Jurkat, Clone E6-1 (cell line): ENCODE measurements around the gene CENPH.
"Not testable (repeated sequence)": the region's sequence is repeated elsewhere in the genome, so short reads cannot be mapped to it uniquely, and the experiment has no call there.

Source experiments
- DNase-seq: peaks from one replicate; pipeline ENCODE4 v3.0.0-alpha.2; 2011; ENCODE audit warnings: low read depth, low spot score
- H3K4me3 ChIP-seq: 2 replicates; pipeline ENCODE4 v1.5.1; 2011; ENCODE audit warnings: mild to moderate bottlenecking, low read length, control low read depth, moderate library complexity

The CENPH gene

DNA sequence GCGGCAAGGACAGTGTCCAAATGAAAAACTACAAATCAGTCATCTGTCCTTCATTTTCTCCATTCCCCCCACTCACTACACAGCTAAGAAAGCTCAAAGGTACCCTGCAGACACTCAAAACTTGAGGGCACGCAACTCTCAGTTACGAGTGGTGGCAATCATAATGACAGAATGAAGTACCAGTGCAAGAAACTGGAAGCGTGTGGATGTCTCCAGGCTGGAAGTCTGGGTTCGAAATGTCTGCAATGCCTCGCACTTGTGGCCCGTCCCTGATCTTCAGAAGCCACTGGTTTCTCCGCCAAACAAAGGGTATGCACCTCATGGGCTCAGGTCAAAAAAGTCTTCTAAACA is 597 bp upstream of the CENPH start:
- no peak for DNase-seq
- H3K4me3 ChIP-seq: peak overlapping the region; percentile 96

- H3K4me3 ChIP-seq: no peak overlapping the region
- DNase-seq: no peak
These were observed 13.1 kb downstream of the CENPH start for GRCh38 chr5:69202497-69202896.

GRCh38 chr5:69206528-69207190 is 17.3 kb downstream of the CENPH start:
- no peak overlapping the region for H3K4me3 ChIP-seq
- no peak for DNase-seq

DNA sequence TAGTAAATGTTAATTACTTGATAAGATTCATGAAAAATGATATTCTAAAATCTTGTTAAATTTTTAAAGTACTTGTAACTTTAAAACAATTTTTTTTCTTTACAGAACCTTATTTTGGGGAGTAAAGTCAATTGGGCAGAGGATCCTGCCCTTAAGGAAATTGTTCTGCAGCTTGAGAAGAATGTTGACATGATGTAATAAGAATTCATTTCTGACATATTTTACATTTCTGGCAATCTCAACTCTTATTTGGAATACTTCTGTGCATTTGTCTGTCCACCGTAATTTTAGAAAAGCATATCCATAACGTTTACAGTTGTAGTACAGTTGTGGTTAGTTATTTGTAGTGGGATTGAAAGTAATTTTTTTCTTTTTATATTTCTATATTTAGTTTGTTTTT is 20.2 kb downstream of the CENPH start:
- DNase-seq: no peak

DNA sequence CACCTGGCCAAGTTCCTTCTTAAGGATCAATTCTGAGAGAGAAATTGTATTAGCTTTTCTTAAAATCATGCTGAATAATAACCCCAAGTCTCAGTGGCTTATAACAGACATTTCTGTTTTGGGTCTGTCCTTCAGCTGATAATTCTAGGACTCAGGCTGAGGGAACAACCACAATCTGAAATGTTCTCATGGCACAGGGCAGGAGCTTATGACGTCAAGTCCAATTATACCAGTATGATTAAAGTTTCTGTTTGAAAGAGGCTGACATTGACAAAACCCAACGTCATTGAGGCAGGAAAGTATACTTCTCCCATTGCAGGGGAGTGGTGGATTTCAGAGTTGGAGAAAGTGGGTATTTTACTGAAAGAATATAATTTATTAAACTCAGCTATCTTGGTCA is 21.8 kb downstream of the CENPH start:
- H3K4me3 ChIP-seq: no peak overlapping the region
- no peak for DNase-seq

More for the DNA sequence above, 20.2 kb downstream of the CENPH start:
- no peak overlapping the region for H3K4me3 ChIP-seq

DNA sequence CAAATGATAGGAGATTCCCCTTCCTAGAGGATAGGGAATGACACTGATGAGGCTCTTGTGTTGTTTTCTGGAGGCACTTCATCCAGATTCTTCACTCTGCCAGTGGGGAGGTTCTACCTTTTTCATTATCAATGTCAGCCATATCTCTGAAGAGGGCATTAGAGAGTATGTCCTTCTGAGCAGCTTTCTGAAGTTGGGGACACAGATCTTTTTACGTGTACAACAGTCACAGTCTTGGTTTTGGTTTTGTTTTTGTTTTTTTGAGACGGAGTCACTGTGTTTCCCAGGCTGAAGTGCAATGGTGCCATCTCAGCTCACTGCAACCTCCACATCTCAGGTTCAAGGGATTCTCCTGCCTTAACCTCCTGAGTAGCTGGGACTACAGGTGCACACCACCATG is 22.6 kb downstream of the CENPH start:
- no peak for DNase-seq
- no peak overlapping the region for H3K4me3 ChIP-seq

GRCh38 chr5:69213513-69214215 is 24.3 kb downstream of the CENPH start:
- no peak overlapping the region for H3K4me3 ChIP-seq
- DNase-seq: no peak

DNA sequence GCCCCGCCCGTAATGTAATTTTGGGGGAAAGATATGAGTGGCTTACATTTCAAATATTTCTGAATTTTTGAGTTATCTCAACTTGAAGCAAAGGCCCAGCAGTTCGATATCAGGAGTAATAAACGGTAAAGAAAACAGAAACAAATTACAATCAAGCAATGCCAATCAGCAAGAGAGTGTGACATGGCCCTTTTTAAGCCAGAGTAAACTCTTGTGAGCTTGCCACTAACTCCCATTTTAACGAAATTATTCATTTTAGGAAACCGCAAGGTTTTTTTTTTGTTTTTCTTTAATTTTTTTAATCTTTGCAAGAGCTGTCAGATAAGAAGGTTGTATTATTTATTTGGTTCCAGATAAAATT is 27.7 kb downstream of the CENPH start:
- peak overlapping the region; percentile 94 for H3K4me3 ChIP-seq
- no peak for DNase-seq

- DNase-seq: peak; percentile 84
These were observed 28.5 kb downstream of the CENPH start for GRCh38 chr5:69217548-69218526.

DNA sequence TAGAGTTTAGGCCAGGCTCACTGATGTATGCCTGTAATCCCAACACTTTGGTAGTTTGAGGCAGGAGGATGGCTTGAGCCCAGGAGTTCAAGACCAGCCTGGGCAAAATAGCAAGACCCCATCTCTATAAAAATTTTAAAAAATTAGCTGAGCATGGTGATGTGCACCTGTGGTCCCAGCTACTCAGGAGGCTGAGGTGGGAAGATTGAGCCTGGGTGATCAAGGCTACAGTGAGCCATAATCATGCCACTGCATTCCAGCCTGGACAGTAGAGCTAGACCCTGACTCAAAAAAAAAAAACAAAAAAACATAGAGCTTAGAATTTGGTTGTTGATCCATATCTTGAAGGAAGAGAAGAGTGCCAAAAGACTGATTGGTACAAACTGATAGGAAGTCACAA is 30.6 kb downstream of the CENPH start:
- H3K4me3 ChIP-seq: no peak overlapping the region
- no peak for DNase-seq

More at GRCh38 chr5:69217548-69218526, 28.5 kb downstream of the CENPH start:
- H3K4me3 ChIP-seq: peak overlapping the region; percentile 94

- H3K4me3 ChIP-seq, DNase-seq: not testable (repeated sequence)
These were observed 31.0 kb downstream of the CENPH start for GRCh38 chr5:69220371-69220770.

DNA sequence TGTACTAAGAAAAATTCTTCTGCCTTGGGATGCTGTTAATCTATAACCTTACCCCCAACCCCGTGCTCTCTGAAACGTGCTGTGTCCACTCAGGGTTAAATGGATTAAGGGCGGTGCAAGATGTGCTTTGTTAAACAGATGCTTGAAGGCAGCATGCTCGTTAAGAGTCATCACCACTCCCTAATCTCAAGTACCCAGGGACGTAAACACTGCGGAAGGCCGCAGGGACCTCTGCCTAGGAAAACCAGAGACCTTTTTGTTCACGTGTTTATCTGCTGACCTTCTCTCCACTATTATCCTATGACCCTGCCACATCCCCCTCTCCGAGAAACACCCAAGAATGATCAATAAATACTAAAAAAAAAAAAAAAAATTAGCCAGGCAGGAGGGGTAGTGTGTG is 31.4 kb downstream of the CENPH start:
- not testable (repeated sequence) for DNase-seq, H3K4me3 ChIP-seq

GRCh38 chr5:69224520-69224919 is 35.1 kb downstream of the CENPH start:
- no peak for DNase-seq

DNA sequence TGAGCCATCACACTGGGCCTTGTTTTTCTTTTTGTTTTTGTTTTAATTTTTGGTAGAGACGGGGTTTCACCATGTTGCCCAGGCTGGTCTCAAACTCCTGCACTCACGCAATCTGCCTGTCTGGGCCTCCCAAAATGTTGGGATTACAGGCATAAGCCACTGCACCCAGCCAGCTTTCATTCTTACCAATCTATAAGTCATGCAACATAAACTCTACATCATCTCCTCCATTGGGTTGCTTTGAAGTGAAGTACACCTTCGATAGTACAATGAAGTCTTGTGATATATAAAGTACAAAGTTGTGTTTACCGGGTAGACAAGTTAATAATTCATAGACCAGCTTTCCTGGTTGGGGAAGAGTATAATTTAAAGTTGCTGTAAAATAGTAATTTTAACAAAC is 36.5 kb downstream of the CENPH start:
- H3K4me3 ChIP-seq: no peak overlapping the region
- no peak for DNase-seq

More at GRCh38 chr5:69224520-69224919, 35.1 kb downstream of the CENPH start:
- no peak overlapping the region for H3K4me3 ChIP-seq

GRCh38 chr5:69230181-69230580 is 40.8 kb downstream of the CENPH start:
- DNase-seq: no peak
- H3K4me3 ChIP-seq: no peak overlapping the region

DNA sequence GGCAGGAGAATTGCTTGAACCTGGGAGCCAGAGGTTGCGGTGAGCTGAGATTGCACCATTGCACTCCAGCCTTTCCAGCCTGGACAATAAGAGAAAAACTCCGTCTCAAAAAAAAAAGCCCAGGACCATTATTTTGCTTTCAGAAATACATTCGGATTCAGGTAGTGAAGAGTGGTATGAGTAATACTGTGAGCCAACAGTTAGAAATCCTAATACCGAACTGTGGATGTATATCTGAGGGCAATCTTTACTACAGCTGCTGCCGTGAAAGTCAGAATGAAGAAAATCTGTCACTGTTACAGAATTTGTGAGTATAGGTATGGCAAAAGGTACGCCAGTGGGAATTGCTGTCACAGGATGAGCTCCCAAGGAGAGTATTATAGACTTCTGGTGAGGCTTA is 41.9 kb downstream of the CENPH start:
- DNase-seq: no peak
- no peak overlapping the region for H3K4me3 ChIP-seq

GRCh38 chr5:69231851-69232250 is 42.5 kb downstream of the CENPH start:
- DNase-seq: no peak

GRCh38 chr5:69234457-69235268 is 45.3 kb downstream of the CENPH start, which contains the start of gene CDK7:
TSS of gene CDK7 (plus strand) at chr5:69234886. CDS start at chr5:69234976, 90 bp downstream.
- peak; percentile 79 for DNase-seq

More at GRCh38 chr5:69231851-69232250, 42.5 kb downstream of the CENPH start:
- no peak overlapping the region for H3K4me3 ChIP-seq

DNA sequence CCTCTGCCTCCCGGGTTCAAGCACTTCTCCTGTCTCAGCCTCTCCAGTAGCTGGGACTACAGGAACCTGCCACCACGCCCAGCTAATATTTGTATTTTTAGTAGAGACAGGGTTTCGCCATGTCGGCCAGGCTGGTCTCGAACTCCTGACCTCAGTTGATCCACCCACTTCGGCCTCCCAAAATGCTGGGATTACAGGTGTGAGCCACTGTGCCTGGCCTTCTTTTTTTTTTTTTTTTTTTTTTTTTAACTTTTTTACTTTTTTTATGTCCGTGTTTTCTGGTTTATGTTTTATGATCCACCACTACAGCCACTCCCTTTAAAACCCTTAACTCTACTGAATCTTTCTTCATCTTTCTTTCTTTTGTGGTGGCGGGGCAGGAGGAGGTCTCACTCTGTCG is 47.4 kb downstream of the CENPH start:
- DNase-seq, H3K4me3 ChIP-seq: not testable (repeated sequence)

More at GRCh38 chr5:69234457-69235268, 45.3 kb downstream of the CENPH start, which contains the start of gene CDK7:
- H3K4me3 ChIP-seq: peak within 1 kb of the TSS; percentile 96
